Cardiac fibroblast (primary cell): ENCODE results near the gene OLFML1.

Experiments
- DNase-seq, 2 donors: peaks; one replicate each; pipeline versions ENCODE4 v3.0.0 to v3.0.0-alpha.2; 2010; ENCODE audit warnings: low read depth in 2 of 2
- H3K4me3 ChIP-seq, 2 donors: replicated peaks in 1 of 2; 1 replicate in 1 of 2; 2 replicates in 1 of 2; pipeline ENCODE4 v1.5.1; 2011; ENCODE audit warnings: low read depth in 2 of 2, low read length in 2 of 2, mild to moderate bottlenecking in 2 of 2, moderate library complexity in 1 of 2
- TF ChIP-seq, protein P1 (sequence below): IDR thresholded peaks from one replicate; pipeline ENCODE4 v1.5.1; 2011; ENCODE audit warnings: low read depth, mild to moderate bottlenecking, low read length, inconsistent platforms

Gene OLFML1

GRCh38 chr11:7488681-7489080 lies 3.4 kb downstream of the OLFML1 start:
- no peak overlapping the region for H3K4me3 ChIP-seq
- TF ChIP-seq, protein P1, sequence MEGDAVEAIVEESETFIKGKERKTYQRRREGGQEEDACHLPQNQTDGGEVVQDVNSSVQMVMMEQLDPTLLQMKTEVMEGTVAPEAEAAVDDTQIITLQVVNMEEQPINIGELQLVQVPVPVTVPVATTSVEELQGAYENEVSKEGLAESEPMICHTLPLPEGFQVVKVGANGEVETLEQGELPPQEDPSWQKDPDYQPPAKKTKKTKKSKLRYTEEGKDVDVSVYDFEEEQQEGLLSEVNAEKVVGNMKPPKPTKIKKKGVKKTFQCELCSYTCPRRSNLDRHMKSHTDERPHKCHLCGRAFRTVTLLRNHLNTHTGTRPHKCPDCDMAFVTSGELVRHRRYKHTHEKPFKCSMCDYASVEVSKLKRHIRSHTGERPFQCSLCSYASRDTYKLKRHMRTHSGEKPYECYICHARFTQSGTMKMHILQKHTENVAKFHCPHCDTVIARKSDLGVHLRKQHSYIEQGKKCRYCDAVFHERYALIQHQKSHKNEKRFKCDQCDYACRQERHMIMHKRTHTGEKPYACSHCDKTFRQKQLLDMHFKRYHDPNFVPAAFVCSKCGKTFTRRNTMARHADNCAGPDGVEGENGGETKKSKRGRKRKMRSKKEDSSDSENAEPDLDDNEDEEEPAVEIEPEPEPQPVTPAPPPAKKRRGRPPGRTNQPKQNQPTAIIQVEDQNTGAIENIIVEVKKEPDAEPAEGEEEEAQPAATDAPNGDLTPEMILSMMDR = no peak
- DNase-seq = no peak

DNA sequence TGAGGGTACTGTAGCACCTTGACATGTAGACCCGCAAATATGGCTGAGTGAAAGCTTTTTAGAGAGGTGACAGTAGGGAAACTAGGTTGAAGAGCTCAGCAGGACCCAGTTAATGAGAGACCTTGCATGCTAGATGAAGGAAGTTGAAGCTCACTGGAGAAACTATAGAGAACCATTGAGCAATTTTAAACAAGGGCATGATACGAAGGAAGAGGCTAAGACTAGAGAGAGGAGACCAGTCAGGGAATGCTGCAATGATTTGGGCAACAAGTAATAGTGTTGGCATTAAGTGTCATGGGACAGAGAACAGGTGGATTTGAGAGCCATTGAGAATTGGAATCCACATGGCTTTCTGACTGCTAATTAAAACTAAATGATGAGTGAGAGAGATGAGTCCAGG lies 4.1 kb downstream of the OLFML1 start:
- TF ChIP-seq, protein P1 = no peak
- DNase-seq = no peak
- no peak overlapping the region for H3K4me3 ChIP-seq

DNA sequence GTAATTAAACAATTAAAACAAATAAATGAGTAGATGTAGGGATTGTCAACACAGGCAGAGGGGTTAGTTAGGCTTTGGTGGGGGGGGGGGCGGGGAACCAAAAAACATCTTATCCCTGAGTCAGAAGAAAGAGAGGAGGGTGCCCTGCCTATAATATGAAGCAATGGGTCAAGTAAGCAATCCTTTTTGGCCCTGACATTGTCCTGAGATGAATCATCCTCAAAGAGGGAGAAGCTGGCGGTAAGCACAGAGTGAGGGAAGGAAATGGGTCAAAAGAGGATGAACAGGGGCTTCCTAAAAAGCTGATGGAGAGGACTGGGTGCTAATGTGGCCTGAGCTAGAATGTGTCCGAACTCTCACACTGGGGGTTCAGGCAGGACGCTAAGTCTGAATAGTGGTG lies 4.7 kb downstream of the OLFML1 start:
- TF ChIP-seq, protein P1 = no peak
- H3K4me3 ChIP-seq = no peak overlapping the region
- peak; percentile 57 to 81 for DNase-seq

GRCh38 chr11:7490535-7490934 lies 5.2 kb downstream of the OLFML1 start:
- H3K4me3 ChIP-seq = no peak overlapping the region
- TF ChIP-seq, protein P1 = no peak
- DNase-seq = peak; percentile 11 to 18

DNA sequence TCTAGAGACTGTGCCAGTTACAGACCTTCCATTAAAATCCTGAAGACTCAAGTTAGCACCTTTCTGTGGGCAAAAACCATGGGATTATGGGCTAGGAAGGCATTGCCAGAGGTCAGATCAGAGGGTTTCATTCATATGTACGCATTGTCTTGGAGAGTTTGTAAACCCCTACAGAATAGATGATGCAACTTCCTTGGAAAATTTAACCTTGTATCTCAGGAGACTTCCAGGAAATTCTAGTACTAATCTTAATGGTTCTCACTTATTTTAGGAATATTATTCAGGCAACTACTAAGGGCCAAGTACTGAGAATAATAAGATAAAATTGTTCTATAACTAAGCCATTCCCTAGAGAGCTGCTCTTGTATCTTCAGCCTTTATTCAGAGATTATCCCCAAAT lies 6.9 kb downstream of the OLFML1 start:
- TF ChIP-seq, protein P1 = no peak
- no peak overlapping the region for H3K4me3 ChIP-seq
- DNase-seq = no peak

- TF ChIP-seq, protein P1 = no peak
- no peak for DNase-seq
- H3K4me3 ChIP-seq = no peak overlapping the region
Measured at GRCh38 chr11:7493670-7494069, 8.4 kb downstream of the OLFML1 start.

GRCh38 chr11:7494086-7494745 lies 8.9 kb downstream of the OLFML1 start:
- TF ChIP-seq, protein P1 = no peak

More at GRCh38 chr11:7494086-7494745, 8.9 kb downstream of the OLFML1 start:
- no peak for DNase-seq
- no peak overlapping the region for H3K4me3 ChIP-seq
